Subcutaneous abdominal adipose tissue (tissue), 5 donors: ENCODE results near the gene ZNF423.

Source experiments
- H3K27ac ChIP-seq: one replicate; pipeline ENCODE4 v1.7.0; 2013; ENCODE audit warnings: low read depth, mild to moderate bottlenecking, inconsistent platforms, low read length, moderate library complexity
- H3K27me3 ChIP-seq, 5 donors: one replicate each; pipeline ENCODE4 v1.7.0; 2013; ENCODE audit warnings: low read length in 5 of 5, inconsistent platforms in 1 of 5; ENCODE audit not compliant: control insufficient read depth in 5 of 5, insufficient read depth in 4 of 5
- H3K36me3 ChIP-seq, 5 donors: one replicate each; pipeline ENCODE4 v1.7.0; 2013; ENCODE audit warnings: low read length in 5 of 5; ENCODE audit not compliant: control insufficient read depth in 5 of 5, insufficient read depth in 5 of 5
- H3K4me1 ChIP-seq, 5 donors: one replicate each; pipeline ENCODE4 v1.7.0; 2013; ENCODE audit warnings: low read length in 5 of 5, mild to moderate bottlenecking in 3 of 5, moderate library complexity in 1 of 5; ENCODE audit not compliant: control insufficient read depth in 5 of 5, insufficient read depth in 5 of 5
- H3K4me3 ChIP-seq, 5 donors: one replicate each; pipeline ENCODE4 v1.7.0; 2013; ENCODE audit warnings: low read length in 5 of 5, low read depth in 1 of 5
- H3K9ac ChIP-seq, 5 donors: one replicate each; pipeline ENCODE4 v1.7.0; 2013; ENCODE audit warnings: low read length in 5 of 5, mild to moderate bottlenecking in 4 of 5, moderate library complexity in 3 of 5
- H3K9me3 ChIP-seq, 5 donors: one replicate each; pipeline ENCODE4 v1.7.0; 2013; ENCODE audit warnings: low read length in 5 of 5; ENCODE audit not compliant: control insufficient read depth in 5 of 5
- donor health status: healthy.
- donor health status: healthy.
- donor health status: healthy.
- donor health status: healthy.
- donor health status: healthy.

Gene ZNF423

DNA sequence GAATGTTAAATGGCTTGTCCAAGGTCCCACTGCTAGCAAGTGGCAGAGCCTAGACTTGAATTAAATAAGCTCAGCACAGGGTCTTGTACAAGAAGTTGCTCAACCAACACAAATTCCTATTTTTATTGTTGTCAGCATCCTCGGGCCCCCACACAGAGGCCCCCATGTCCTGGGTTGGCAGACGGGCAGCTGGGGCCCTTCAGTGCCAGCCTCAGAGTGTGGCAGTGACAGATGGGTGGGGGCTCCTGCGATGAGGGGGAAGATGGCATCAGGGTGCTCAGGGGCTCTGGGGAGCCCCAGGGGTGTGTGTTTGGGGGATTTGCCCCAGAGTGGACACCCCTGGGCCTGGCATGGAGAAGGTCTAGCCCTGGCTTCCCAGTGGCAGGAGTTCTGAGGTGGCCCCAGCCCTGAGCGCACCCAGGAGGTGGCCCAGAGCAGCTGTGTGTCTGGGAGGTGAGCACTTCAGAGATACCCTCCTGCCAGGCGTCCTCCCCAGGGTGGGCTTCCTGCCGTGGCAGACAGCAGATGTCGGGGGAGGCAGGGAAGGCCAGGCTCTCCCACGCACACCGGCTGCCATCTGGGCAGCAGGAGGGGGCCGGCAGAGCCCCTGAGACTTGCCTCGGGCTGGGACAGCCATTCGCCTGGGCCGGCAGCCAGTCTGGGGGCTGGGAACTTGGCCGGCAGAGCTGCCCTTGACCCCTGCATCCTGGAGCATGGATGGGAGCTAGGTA lies 331.5 kb downstream of the ZNF423 start:
- Histone ChIP-seq H3K9ac (peak overlapping the region in 1 of 5 donors; percentile 8), H3K9me3 (no peaks in the 10 kb centered on the region), H3K27me3 (no peaks in the 10 kb centered on the region), H3K4me3 (no peak overlapping the region), H3K27ac (no peak overlapping the region), H3K36me3 (peaks cover 0 to 30% (median 23%) of the 10 kb centered on the region in 5 donors), H3K4me1 (peaks cover 2 to 40% (median 27%) of the 10 kb centered on the region in 5 donors)

DNA sequence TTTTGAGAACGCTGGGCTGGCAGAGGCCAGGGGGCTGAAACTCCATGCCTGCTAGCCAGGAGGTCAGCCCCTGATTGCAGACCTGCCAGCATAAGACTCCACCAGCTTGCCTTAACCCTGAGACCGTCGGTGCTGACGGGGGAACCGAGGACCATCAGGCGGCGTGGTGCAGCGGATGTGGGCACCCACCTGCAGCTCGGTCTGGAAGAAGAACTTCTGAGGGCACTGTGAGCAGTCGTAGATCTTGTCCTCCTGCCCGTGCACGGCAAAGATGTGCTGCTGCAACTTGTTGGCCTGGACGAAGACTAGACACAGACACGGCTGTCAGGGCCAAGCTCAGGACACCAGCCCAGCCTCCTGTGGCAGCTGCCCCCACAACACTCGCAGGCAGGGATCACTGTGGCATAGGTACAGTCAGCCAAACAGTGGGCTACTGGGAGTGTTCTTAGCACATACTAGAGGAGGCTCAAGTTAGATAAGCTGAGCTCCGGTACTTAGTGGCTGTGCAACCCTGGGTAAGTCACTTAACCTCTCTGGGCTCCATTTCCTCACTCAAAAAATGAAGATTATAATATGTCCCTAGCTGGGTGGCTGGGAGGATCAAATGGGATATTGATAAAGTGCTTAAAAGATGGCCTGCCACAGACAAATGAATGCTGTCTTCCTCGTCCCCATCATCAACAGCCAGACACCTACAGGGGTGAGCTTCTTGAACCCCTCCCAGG lies 332.3 kb downstream of the ZNF423 start:
- H3K36me3 ChIP-seq: peaks cover 0 to 33% (median 23%) of the 10 kb centered on the region in 5 donors
- H3K27ac ChIP-seq: no peak overlapping the region
- no peak overlapping the region for H3K9ac ChIP-seq
- H3K4me3 ChIP-seq: no peak overlapping the region
- H3K27me3 ChIP-seq: no peaks in the 10 kb centered on the region
- peaks cover 2 to 37% (median 27%) of the 10 kb centered on the region in 5 donors for H3K4me1 ChIP-seq
- no peaks in the 10 kb centered on the region for H3K9me3 ChIP-seq

DNA sequence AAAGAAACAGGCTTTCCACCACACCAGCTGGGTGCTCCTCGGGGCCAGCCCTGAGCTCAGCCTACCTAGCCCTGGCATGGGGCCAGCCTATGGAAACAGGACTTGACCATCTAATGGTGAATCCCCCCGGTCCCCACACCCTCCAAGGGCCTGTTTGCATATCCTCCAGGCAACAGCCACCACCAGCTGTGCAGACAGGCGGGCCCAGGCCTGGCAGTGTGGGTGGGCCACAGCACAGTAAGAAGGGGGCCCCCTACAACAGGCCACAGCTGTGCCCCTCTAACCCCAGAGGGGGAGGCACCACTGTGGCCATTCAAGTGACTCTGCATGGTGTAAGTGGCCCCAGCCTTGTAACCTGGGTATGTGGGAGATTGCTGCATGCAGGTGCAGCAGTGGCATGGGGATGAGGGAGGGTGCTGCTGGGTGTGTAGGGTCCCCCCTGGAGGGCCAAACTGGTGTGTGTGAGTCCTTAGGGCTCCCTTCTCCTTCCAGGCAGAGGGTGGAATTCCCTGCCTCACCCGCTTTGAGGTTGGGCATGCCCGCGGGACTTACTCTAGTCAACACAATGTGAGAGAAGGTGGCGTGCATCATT lies 334.1 kb downstream of the ZNF423 start:
- H3K9me3 ChIP-seq: no peaks in the 10 kb centered on the region
- peaks cover 0 to 22% (median 13%) of the 10 kb centered on the region in 5 donors for H3K4me1 ChIP-seq
- no peak overlapping the region for H3K4me3 ChIP-seq
- H3K27ac ChIP-seq: no peak overlapping the region
- no peak overlapping the region for H3K9ac ChIP-seq
- peaks cover 0 to 33% (median 23%) of the 10 kb centered on the region in 5 donors for H3K36me3 ChIP-seq
- H3K27me3 ChIP-seq: no peaks in the 10 kb centered on the region

DNA sequence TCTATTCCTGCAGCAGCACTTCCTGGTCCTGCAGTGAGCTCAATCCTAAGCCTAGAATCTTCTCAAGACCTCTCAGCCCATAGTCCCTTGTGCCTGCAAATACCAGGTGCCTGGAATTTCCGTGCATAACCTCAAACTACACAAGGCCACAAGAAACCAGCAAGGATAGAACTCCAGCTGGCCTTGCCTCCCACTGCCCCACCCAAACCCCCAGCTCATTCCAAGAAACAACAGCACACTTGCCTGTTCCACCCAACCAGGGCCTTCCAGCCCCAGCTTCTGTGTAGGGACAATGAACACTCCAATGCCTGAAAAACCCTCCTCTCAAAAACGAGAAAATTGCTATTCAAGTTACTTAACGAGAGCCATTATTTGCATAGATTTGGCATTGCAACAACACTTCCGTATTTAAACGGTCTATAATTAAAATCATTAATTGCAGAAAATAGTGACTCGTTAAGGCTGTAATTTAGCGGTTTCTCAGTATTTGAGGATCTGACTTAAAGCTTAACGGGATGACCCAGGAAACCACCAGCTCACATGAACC lies 335.3 kb downstream of the ZNF423 start:
- peaks cover 0 to 36% (median 23%) of the 10 kb centered on the region in 5 donors for H3K36me3 ChIP-seq
- no peak overlapping the region for H3K4me3 ChIP-seq
- no peaks in the 10 kb centered on the region for H3K27me3 ChIP-seq
- no peak overlapping the region for H3K27ac ChIP-seq
- H3K4me1 ChIP-seq: peaks cover 0 to 22% (median 13%) of the 10 kb centered on the region in 5 donors
- no peak overlapping the region for H3K9ac ChIP-seq
- no peaks in the 10 kb centered on the region for H3K9me3 ChIP-seq

DNA sequence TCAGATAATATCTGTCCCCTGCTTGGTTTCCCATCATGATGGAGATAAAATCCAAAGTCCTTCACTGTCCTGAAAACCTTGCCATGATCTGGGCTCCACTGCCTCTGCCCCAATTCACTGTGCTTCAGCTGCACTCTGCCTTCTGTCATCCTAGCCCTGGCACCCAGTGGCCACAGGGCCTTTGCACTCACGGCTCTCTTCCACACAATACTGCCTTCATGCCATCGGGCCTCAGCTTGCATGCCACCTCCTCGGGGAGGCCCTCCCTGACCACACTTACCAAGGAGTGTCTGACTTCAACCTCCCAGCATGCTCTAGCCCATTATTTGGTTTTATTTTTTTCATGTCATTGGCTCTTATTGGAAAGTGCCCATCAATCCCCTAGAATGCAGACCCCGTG lies 336.2 kb downstream of the ZNF423 start:
- Histone ChIP-seq H3K4me3 (no peak overlapping the region), H3K27me3 (no peaks in the 10 kb centered on the region), H3K4me1 (peaks cover 0 to 16% (median 7%) of the 10 kb centered on the region in 5 donors), H3K27ac (no peak overlapping the region), H3K9me3 (no peaks in the 10 kb centered on the region), H3K9ac (no peak overlapping the region), H3K36me3 (peaks cover 0 to 36% (median 23%) of the 10 kb centered on the region in 5 donors)

DNA sequence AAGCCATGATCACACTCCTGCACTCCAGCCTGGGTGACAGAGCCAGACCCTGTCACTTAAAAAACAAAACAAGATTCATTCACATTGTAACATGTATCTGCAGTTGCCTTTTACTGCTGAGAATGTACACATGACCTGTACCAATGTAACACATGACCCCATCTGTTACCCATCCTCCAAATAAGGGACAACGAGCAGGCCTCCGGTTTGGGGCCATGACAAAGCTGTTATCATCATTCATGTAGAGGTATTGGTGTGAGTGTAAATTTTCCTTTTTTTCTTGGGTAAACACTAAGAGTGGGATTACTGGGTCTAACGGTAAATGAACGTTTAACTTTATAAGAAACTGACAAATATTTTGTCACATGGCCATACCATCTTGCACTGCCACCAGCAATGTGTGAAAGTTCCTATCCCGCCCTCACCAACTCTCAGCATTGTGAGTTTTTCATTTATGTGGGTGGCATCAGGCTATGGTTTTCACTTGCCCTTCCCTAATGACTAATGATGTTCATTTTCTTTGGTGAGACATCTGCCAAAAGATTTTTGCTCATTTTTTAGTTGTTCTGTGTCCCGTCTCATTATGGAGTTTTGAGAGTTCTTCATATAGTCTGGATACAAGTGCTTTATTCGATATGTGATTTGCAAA lies 336.8 kb downstream of the ZNF423 start:
- no peak overlapping the region for H3K4me3 ChIP-seq
- no peak overlapping the region for H3K27ac ChIP-seq
- H3K27me3 ChIP-seq: no peaks in the 10 kb centered on the region
- peaks cover 0 to 36% (median 23%) of the 10 kb centered on the region in 5 donors for H3K36me3 ChIP-seq
- no peaks in the 10 kb centered on the region for H3K9me3 ChIP-seq
- H3K9ac ChIP-seq: no peak overlapping the region
- peaks cover 0 to 16% (median 4%) of the 10 kb centered on the region in 5 donors for H3K4me1 ChIP-seq

DNA sequence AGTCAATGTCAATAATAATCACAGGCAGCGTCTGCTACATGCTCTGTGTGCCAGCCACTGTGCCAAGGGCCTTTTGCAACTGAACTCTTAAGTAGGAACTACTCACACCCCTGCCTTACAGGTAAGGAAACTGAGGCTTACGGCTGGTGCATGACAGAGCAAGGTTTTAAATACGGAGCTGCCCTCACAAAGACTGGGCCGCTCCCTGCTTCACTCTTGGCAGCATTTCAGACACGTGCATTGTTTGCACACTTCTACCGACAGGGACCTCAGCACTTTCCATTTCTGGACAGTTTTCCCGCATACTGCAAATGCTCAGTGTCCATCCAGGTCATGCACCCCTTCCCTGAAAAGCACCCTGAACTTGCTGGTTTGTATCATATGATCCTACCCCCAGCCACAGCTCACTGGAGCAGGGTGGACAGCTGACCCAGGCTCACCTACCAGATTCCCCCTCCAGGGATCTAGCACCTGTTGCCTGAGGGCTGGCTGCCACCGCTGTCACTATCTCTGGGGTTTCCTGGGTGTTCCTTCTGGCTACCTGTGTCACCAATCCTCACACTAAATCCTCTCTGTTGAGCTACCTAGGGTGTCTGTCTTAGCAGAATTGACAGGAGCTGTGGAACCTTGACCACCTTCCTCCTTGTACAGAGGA lies 339.4 kb downstream of the ZNF423 start:
- Histone ChIP-seq H3K4me3 (no peak overlapping the region), H3K27me3 (no peaks in the 10 kb centered on the region), H3K36me3 (peaks cover 0 to 13% (median 2%) of the 10 kb centered on the region in 5 donors), H3K27ac (no peak overlapping the region), H3K9ac (no peak overlapping the region), H3K4me1 (peaks cover 0 to 8% (median 2%) of the 10 kb centered on the region in 5 donors), H3K9me3 (no peaks in the 10 kb centered on the region)

DNA sequence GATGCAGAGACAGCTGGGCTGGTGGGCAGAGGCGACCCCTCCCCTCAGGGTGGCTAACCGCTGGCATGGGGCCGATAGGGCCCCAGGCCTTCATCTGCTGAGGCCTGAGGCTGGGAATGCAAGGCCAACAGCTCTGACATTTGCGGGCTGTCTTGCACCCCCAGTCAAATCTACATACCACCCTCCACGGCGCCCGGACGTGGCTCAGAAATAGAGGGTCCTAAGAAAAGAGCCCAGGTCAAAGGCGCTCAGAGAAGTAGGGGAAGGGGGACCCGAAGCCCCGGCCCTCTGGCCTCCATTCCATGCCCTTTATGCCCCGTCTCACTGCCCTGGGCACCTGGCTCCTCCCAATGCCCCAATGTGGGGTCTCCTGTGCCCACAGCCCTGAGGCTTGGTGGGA lies 340.1 kb downstream of the ZNF423 start:
- no peak overlapping the region for H3K27ac ChIP-seq
- H3K36me3 ChIP-seq: peaks cover 0 to 12% (median 0%) of the 10 kb centered on the region in 5 donors
- no peaks in the 10 kb centered on the region for H3K9me3 ChIP-seq
- peaks cover 0 to 11% (median 2%) of the 10 kb centered on the region in 5 donors for H3K4me1 ChIP-seq
- H3K4me3 ChIP-seq: no peak overlapping the region
- H3K9ac ChIP-seq: no peak overlapping the region
- H3K27me3 ChIP-seq: no peaks in the 10 kb centered on the region

DNA sequence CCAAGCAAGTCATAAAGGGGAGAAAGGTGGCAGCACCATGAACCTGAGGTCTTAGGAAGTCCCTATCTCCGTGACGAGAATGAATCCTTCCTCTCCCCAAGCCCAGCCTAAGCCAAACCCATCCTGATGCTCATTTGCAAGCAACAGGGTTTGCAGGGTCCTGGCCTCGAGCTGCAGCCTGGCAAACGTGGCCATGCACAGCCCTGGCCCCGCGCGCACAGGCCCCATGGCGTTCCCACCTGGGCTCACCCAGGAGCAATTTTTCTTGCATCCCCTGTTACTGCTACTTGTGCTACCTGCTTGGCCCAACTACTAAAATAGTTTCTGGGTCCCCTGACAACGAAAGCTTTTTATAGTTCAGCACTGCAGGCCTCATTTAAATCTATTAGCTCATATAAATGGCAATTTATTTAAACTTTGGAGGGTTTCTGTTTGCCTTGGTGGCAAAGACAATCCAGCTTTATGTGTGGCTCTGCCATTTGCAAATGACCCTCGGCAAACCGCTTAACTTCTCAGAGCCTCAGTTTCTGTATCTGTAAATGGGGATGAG lies 340.8 kb downstream of the ZNF423 start:
- Histone ChIP-seq H3K27ac (no peak overlapping the region), H3K27me3 (no peaks in the 10 kb centered on the region), H3K4me3 (no peak overlapping the region), H3K9ac (no peak overlapping the region), H3K9me3 (no peaks in the 10 kb centered on the region), H3K36me3 (peaks cover 0 to 12% (median 3%) of the 10 kb centered on the region in 5 donors), H3K4me1 (peaks cover 0 to 14% (median 2%) of the 10 kb centered on the region in 5 donors)
